HK-2 (cell line): ENCODE measurements around the gene STPG3.
A peak's percentile ranks its signal among the peaks of the same experiment; 100 is the strongest.

Experiments used
- DNase-seq: peaks from one replicate; pipeline ENCODE4 v3.0.0-alpha.2; 2018; ENCODE audit not compliant: unreplicated experiment

The STPG3 gene

DNA sequence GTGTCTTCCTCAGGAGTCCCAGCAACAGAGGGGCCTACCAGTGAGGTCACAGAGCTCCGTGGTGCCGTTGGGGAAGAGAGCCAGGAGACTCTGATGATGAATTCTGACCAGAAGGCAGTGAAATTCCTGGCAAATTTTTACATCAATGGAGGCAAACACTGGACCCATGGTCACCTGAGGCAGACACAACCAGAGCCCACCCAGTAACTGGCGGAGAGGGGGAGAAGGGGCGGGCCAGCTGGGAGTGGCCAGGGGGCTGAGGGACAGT, at the start of gene STPG3:
TSS of gene STPG3 (plus strand) at position 93 of the 268 bp plus-strand sequence. CDS start at position 94, 1 bp downstream.
- DNase-seq, result no peak

DNA sequence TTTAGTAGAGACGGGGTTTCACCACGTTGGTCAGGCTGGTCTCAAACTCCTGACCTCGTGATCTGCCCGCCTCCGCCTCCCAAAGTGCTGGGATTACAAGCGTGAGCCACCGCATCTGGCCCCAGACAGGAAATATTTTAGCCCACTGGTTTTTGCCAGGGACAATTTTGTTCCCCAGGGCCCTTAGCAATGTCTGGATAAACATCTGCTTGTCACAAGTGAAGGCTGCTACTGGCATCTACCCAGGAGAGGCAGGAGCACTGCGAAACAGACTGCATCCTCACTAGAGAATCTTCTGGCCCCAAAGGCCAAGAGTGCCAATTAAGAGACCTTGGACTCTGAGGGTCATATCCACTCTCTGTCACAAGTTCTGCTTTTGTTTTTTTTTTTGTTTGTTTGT, 48.1 kb upstream of the STPG3 start:
- no peak for DNase-seq

DNA sequence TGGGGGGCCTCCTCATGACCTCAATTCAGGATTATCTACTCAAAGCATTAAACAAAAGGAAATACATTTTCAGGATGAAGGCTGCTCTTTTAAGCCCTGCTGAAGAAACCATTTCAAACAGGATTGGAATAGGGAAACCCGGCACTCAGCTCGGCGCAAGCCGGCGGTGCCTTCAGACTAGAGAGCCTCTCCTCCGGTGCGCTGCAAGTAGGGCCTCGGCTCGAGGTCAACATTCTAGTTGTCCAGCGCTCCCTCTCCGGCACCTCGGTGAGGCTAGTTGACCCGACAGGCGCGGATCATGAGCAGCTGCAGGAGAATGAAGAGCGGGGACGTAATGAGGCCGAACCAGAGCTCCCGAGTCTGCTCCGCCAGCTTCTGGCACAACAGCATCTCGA, 46.4 kb upstream of the STPG3 start:
- DNase-seq, result no peak

DNA sequence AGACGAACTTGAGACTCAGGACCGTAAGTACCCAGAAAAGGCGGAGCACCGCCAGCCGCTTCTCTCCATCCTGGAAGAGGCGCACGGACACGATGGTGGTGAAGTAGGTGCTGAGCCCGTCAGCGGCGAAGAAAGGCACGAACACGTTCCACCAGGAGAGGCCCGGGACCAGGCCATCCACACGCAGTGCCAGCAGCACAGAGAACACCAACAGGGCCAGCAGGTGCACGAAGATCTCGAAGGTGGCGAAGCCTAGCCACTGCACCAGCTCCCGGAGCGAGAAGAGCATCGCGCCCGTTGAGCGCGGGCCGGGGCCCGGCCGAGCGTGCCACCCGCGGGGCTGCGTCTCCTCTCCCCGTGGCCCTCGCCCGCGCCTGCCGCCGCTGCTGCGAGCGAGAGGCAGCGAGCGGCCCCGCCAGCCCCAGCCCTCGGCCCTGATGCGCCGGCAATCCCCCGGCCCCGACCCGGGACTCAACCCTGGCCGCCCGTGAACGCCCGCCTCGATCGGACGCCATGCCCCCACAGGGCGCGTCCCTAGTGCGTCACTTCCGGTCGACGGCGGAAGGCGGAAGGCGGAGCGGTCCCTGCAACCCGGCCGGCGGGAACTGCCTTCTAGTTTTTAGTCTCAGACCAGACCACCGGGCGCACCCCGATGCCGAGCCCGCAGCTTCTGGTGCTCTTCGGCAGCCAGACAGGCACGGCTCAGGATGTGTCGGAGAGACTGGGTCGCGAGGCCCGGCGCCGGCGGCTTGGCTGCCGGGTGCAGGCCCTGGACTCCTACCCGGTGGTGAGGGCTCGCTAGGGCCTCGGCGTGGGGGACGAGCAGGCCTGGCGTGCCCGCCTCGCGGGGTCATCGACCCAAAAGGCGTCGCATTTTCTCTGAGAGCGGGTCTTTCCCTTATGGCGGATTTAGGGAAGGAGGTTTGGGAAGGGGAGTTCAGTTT, 45.7 kb upstream of the STPG3 start, which contains the start of the genes NDOR1 and TMEM203:
TSS of gene NDOR1 (plus strand) at position 575 of the 944 bp plus-strand sequence. CDS start at position 653, 78 bp downstream.
TSS of gene TMEM203 (minus strand) at position 523 of the 944 bp plus-strand sequence. CDS start at position 289, 234 bp downstream.
- peak; percentile 88 for DNase-seq

DNA sequence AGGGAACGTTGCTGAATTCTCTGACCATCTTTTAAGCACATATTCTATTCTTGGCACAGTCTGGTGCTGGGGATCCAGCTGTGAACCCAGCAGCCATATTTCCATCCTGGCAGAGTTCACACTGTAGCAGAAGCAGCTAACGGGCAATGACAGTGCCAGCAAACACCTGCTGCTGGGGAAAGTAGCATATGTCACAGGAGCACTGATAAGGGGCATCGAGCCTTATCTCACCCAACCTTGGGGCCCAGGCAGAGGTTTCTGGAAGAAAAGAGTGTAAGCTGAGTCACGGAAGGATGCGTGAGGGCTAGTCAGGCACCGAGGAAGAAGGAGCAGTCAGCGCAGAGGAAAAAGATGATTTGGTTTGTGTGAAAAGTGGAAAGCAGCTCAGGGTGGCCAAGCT, 44.5 kb upstream of the STPG3 start:
- DNase-seq, result no peak

DNA sequence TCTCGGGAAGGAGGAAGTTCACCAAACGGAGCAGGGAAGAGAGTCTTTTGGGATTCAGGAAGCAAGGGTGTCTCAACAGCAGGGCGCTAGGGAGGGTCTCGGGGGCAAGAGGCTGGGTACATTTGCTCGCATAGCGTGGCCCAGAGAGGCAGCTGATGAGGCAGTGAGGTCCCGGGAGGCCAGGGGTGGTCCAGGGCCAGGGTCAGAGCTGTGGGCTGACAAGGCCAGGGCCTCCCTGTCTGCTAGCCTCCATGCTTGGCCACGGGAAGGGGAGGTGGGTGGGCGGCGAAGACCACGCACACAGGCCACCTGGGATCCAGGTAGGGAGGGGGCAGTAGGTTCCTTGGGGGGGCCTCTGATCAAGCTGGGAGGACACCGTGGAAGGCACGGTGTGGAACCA, 39.6 kb upstream of the STPG3 start:
- no peak for DNase-seq

DNA sequence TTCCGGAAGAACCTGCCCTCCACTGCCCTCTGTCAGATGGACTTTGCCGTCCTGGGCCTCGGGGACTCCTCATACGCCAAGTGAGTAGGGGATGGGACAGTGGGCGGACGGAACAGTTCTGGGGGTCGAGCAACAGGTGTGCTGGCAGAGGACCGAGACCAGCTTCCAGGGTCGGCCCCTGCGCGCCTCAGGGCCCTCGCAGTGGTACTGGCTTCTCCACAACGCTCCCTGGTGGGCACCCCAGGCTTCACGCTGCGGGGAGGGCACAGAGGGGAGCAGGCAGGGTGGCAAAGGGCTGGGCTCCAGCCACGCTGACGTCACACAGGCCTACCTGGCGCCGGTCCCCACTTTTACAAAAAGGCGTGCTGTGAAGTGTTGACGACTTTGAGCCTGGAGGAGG, 38.6 kb upstream of the STPG3 start:
- no peak for DNase-seq

DNA sequence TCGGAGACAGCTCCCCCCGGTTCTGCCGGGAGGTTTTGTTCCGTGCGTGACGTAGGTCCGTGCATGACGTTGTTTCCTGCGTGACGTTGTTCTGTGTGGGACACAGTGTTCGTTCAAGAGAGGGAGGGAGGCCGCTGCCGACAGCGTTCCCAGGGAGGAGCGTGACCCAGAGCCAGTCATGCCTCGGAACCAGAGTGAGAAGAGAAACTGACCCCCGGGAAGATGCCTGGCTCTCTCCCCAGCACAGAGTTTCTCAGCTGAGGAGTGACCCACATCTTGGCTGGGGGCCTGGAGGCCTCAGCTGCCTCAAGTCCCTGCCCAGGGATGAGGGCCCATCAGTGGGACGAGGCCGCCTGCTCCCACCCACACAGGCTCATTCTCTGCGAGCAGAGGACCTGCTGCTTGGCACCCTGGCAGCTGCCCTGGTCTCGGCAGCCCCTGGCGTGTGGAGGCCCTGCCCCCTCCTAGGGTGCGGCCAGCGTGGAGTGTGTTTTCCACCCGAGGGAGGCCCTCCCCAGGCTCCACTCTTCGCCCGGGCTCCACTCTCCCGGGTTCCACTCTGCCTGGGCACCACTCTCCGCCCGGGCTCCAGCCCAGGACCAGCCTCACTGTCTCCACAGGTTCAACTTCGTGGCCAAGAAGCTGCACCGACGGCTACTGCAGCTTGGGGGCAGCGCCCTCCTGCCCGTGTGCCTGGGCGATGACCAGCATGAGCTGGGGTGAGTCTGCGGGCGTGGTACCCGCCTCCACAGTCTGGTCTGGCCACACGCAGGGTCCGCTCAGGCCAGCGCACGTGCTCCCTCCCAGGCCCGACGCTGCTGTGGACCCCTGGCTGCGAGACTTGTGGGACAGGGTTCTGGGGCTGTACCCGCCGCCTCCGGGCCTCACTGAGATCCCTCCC, 37.7 kb upstream of the STPG3 start:
- DNase-seq, result no peak

DNA sequence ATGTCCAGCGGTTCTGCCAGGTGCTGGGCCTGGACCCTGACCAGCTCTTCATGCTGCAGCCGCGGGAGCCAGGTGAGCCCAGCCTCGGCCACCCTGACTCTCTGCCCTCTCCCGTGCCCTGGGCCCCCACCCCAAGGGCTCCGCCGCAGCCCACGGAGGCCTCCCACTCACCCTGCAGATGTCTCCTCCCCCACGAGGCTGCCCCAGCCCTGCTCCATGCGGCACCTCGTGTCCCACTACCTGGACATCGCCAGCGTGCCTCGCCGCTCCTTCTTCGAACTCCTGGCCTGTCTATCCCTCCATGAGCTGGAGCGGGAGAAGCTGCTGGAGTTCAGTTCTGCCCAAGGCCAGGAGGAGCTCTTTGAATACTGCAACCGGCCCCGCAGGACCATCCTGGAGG, 36.5 kb upstream of the STPG3 start:
- no peak for DNase-seq

DNA sequence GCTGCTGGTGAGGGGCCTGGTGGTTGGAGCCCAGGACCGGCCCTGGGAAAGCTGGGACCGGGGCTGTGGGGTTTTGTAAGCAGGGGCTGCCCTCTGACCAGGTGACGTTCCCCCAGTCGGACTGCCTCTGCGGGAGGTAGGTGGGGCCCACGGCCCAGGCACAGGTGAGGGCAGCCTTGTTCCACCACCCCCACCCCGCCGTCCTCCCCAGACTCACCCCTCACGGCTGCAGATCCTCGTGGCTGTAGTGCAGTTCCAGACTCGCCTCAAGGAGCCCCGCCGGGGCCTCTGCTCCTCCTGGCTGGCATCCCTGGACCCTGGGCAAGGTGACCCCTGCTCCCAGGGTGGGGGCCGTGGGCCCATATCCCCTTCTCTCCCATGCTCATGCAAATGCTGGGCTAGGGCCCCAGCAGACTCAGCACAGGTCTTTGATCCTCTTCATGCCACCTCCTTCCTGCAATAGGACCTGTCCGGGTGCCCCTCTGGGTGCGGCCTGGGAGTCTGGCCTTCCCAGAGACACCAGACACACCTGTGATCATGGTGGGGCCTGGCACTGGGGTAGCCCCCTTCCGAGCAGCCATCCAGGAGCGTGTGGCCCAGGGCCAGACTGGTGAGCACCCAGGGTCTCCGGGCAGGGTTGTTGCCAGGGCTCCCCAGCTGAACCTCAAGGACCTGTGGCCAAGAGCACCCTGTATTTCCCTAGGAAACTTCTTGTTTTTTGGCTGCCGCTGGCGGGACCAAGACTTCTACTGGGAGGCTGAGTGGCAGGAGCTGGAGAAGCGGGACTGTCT, 35.7 kb upstream of the STPG3 start:
- DNase-seq, result no peak

DNA sequence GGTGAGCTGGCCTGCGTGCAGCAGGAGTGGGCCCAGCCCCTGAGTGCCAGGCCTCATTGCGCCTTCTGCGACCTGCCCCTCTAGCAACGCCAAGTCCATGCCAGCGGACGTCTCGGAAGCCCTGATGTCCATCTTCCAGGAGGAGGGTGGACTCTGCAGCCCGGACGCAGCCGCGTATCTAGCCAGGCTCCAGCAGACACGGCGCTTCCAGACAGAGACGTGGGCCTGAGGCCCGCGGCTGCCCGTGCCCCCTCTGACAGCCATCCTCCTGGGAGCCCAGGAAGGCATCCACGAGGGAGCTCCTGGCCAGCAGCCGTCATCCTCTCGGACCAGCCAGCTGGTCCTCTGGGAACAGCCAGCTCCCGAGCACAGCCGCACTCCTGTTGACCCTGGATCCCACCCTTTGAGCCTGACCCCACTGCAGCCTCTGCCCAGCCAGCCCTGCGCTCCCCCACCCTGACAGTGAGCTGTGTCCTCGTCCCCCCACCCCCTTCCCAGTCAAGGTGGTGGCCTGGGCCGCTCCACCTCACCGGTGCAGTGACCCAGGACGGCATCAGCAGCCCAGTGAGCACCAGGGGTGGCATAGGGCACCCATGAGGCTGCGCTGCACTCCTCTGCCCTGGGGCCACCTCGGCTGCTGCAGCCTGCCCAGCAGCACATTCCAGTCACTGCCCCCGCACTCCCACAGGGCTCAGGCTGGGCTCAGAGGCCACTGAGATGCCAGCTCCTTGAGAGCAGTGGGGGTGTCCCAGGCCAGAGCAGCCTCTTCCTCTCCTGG, 34.7 kb upstream of the STPG3 start:
- no peak for DNase-seq

DNA sequence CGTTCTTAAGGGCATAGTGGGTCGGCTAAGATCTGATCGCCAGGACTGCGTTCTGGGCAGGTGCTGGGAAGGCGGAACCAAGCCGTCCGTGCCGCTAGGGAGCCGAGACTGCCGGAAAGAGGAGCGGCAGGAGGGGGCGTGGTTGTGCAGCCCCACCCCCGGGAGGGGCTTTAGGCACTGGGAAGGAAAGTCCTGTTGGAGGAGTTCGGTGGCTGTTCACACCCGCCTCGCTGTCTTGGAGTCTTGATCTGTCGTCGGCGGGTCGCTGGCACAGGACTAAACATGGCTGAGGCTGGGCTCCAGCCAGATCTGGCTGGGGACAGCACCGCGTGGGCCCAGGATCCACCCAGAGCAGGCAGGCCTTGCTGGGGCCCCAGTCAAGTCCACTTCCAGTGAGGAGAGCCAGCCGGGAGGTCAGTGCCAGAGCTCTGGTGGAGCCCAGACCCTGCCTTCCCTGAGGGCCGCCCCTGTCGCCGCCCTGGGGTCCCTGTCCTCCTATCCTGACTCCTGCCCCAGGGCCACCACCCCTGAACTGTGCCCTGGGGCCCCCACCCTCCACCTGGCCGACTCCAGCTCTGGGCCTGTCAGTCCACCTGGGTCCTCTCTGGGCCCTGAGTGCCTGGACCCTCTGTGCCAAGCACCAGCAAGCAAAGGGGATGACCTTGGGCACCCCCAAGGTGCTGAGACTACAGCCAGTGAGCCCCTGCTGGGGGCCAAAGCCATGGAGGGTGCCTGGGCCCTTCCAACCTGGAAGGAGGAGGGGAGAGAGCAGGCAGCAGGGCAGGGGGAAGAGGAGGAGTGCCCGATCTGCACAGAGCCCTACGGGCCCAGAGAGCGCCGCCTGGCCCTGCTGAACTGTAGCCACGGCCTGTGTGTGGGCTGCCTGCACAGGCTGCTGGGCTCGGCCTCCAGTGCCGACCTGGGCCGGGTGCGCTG, 33.5 kb upstream of the STPG3 start:
- peak; percentile 77 for DNase-seq

DNA sequence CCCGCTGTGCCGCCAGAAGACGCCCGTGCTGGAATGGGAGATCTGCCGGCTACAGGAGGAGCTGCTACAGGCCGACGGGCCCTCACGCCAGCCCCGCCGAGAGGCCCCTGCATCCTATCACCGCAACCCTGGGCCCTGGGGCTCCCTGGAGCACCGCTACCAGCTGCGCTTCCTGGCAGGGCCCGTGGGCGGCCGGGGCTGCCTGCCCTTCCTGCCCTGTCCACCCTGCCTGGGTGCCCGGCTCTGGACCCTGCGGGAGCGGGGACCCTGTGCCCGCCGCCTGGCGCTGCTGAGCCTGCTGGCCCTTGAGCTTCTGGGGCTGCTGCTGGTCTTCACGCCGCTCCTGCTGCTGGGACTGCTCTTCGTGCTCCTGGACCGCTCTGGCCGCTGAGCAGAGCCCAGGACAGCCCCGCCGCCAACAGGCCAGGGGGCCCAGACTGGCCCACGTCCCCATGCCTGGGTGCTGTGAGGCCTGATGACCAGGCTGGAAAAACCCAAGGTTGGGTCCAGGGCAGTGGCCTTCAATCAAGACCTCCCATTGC, 32.8 kb upstream of the STPG3 start:
- no peak for DNase-seq

DNA sequence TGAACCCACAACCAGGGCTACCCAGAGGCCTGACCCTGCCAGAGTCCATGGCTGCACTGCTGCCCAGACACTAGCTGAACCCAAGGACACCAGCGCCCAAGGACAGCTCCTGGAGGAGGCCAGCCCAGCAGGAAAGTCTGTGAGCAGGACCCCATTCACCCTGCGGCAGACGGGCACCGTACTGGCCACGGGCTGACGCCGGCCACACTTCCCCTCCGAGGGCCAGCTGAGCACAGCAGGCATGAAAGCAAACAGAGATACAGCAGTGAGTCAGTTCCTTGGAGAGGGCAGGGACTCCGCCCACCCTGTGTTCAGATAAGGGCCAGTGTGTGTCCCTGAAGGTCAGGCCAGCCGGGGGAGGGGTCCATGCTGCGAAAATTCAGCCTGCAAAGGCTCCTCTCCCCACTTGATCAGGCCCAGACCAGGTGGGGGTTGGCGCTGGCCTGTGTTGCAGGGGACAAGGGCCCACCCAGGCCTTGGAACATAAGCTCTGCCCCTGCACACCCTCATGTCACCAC, 32.3 kb upstream of the STPG3 start:
- peak; percentile 71 for DNase-seq

DNA sequence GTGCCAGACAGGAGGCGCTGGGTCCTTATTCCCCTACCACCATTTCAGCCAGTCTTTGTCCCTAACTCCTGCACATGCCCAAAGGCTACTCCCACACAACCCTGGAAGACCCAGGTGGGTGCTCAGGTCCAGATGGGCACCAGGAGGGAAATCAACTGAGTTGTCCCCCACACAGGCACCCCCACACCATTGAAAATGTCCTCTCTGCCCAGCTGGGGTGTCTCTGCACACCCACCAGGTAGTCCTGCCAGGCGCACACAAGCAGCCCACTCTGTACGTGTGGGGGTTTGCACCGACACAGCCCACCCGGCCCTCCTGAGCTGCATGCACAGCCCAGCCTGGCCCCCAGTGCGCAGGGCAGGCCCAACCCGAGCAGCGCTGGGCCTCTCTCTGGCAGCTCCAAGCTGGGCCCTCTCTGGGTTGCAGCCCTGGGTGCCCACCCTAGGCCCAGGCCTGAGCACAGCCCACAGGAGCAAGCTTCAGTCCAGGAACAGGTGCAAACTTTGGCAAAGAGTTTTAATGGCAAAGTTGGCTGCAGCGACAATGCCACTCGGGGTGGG, 31.2 kb upstream of the STPG3 start:
- no peak for DNase-seq

DNA sequence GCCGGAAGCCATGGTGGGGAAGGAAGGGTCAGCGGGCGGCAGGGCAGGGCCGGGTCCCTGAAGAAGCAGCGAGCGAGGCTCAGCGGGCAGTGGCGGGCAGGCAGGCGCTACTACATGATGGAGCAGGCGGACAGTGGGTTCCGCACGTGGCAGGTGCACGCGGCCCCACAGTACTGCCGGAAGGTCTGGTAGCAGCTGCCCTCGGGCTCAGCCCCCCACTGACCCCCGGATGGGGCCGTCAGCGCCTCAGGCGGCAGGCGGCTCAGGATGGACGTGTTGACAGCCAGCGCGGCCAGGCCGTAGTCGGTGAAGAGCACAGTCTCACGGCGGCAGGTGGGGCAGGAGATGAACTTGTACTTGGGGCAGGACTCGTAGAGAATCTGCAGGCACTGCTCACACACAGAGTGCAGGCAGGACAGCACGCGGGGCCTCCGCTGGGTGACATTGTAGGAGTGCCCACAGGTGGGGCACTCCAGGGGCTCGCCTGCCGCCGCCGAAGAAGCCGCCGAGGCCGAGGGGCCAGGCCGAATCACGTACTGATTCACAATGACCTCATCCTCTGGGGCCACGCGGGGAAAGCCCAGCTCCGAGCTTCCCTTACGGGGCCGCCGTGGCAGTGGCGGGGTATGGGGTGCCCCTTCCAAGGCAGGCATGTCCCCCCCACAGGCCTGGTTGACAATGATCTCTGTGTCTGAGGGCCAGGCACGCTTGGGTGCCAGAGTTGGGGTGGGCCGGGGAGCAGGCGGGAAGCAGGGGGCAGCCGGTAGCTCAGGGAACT, 30.6 kb upstream of the STPG3 start:
- DNase-seq, result no peak

DNA sequence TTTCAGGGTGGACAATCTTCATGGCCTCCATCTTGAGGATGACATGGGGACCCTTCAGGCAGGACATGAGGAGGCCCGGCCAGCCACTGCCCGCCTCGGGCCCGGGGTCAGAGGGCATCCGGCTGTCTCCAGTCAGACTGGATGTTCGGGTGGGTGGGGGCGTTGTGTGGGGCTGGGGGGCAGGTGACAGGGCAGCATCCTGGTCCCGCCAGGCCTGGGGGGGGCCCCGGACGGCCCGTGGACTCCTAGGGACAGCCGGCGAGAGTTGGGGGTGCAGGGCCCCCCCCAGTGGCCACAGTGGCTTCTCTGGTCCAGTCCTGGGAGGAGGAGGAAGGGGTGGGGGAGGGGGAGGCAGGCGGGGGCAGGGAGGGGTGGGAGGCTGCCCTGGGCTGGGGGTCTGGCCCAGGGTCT, 30.0 kb upstream of the STPG3 start:
- DNase-seq, result no peak

DNA sequence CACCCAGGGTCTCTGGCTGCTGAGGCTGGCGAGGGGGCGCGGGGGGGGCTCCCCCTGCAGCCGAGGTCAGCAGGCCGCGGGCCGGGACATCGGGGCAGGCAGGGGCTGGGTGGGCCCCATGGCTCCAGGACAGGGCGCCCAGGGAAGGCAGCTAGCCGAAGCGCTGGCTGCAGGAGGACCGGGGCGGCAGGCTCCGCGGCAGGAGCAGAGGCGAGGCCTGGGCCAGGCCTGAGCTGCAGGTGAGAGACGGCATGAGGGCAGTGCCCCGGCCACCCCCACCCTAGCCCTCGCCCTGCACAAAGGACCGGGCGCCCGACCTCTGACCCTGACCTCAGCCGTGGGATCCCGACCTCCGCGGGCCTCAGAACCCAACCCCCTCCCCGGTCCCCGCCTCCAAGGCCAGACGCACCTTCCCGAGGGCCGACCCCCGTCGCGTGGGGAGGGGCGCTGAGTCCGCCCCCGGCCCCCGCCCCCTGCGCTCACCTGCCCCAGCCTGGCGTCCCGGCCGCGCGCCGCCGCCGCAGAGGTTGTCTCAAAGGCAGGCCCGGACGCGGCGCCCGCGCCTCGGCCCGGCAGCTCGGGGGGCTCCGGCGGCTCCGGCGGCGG, 29.5 kb upstream of the STPG3 start:
- no peak for DNase-seq
